ENCODE measurements around the gene LAMA3. TPM values are rescaled to one million over a fixed set of nuclear protein-coding genes. Genes with fewer than 3 reads are reported as not detected.

The LAMA3 gene
- total RNA-seq, 1 experiment from 2014 or later = 207 TPM

- peaks cover 18% of the 10 kb centered on the region for H3K36me3 Mint-ChIP-seq (ENCODE audit: insufficient read depth, unreplicated experiment)
- H3K9me3 Mint-ChIP-seq (ENCODE audit: low read depth, unreplicated experiment) = no peaks in the 10 kb centered on the region
- no peak for DNase-seq
- CTCF ChIA-PET = interaction anchor here (1.2 kb wide), 1 partner anchor 24 kb away, joined by 3 read pairs; no protein-coding TSS in a partner anchor
- no peak for TF ChIP-seq CTCF (IDR thresholded peaks at IDR 0.05; ENCODE audit: unreplicated experiment)
- H3K4me1 Mint-ChIP-seq (ENCODE audit: low read depth, unreplicated experiment) = peaks cover 11% of the 10 kb centered on the region
- no TSS peak for BruUV-seq (replicated peaks)
- H3K27me3 Mint-ChIP-seq (ENCODE audit: unreplicated experiment) = no peaks in the 10 kb centered on the region
- H3K4me3 Mint-ChIP-seq (ENCODE audit: low read depth, unreplicated experiment) = peak overlapping the region; percentile 82
- no peak overlapping the region for H3K27ac Mint-ChIP-seq (ENCODE audit: unreplicated experiment)
- intact Hi-C loops (cut with micrococcal nuclease; ENCODE audit: unreplicated experiment) = no loop called here
Observed at GRCh38 chr18:23688528-23688927, 725 bp upstream of the LAMA3 start.

GRCh38 chr18:23689616-23690504 is 607 bp downstream of the LAMA3 start:
- Mint-ChIP-seq H3K27ac (ENCODE audit: unreplicated experiment) (no peak overlapping the region), H3K4me1 (ENCODE audit: low read depth, unreplicated experiment) (peaks cover 16% of the 10 kb centered on the region), H3K36me3 (ENCODE audit: insufficient read depth, unreplicated experiment) (peaks cover 18% of the 10 kb centered on the region), H3K9me3 (ENCODE audit: low read depth, unreplicated experiment) (no peaks in the 10 kb centered on the region), H3K27me3 (ENCODE audit: unreplicated experiment) (no peaks in the 10 kb centered on the region), H3K4me3 (ENCODE audit: low read depth, unreplicated experiment) (peak overlapping the region; percentile 82)
- no TSS peak for BruUV-seq (replicated peaks)
- CTCF ChIA-PET = interaction anchor here (1.1 kb wide), 1 partner anchor 39 kb away, joined by 3 read pairs; no protein-coding TSS in a partner anchor
- TF ChIP-seq CTCF (IDR thresholded peaks at IDR 0.05; ENCODE audit: unreplicated experiment) = no peak
- peak; percentile 46 for DNase-seq
- intact Hi-C loops (cut with micrococcal nuclease; ENCODE audit: unreplicated experiment) = no loop called here

GRCh38 chr18:23690505-23691068 is 1.3 kb downstream of the LAMA3 start:
- H3K4me3 Mint-ChIP-seq (ENCODE audit: low read depth, unreplicated experiment) = peak overlapping the region; percentile 82
- H3K27me3 Mint-ChIP-seq (ENCODE audit: unreplicated experiment) = no peaks in the 10 kb centered on the region
- CTCF ChIA-PET = interaction anchor here (0.6 kb wide), 1 partner anchor 27 kb away, joined by 5 read pairs; no protein-coding TSS in a partner anchor
- TF ChIP-seq CTCF (IDR thresholded peaks at IDR 0.05; ENCODE audit: unreplicated experiment) = no peak
- peaks cover 24% of the 10 kb centered on the region for H3K36me3 Mint-ChIP-seq (ENCODE audit: insufficient read depth, unreplicated experiment)
- no peaks in the 10 kb centered on the region for H3K9me3 Mint-ChIP-seq (ENCODE audit: low read depth, unreplicated experiment)
- BruUV-seq (replicated peaks) = no TSS peak
- no peak overlapping the region for H3K27ac Mint-ChIP-seq (ENCODE audit: unreplicated experiment)
- intact Hi-C loops (cut with micrococcal nuclease; ENCODE audit: unreplicated experiment) = no loop called here
- DNase-seq = peak; percentile 8
- peaks cover 23% of the 10 kb centered on the region for H3K4me1 Mint-ChIP-seq (ENCODE audit: low read depth, unreplicated experiment)

- TF ChIP-seq CTCF (IDR thresholded peaks at IDR 0.05; ENCODE audit: unreplicated experiment) = no peak
- Mint-ChIP-seq H3K4me1 (ENCODE audit: low read depth, unreplicated experiment) (peaks cover 28% of the 10 kb centered on the region), H3K27ac (ENCODE audit: unreplicated experiment) (no peak overlapping the region), H3K27me3 (ENCODE audit: unreplicated experiment) (no peaks in the 10 kb centered on the region), H3K4me3 (ENCODE audit: low read depth, unreplicated experiment) (no peak overlapping the region), H3K36me3 (ENCODE audit: insufficient read depth, unreplicated experiment) (peaks cover 22% of the 10 kb centered on the region), H3K9me3 (ENCODE audit: low read depth, unreplicated experiment) (no peaks in the 10 kb centered on the region)
- no peak for DNase-seq
- CTCF ChIA-PET = interaction anchor here (0.9 to 2.7 kb wide), 3 partner anchors 9 to 79 kb away, joined by 3 to 14 read pairs (median 4); no protein-coding TSS in a partner anchor
- intact Hi-C loops (cut with micrococcal nuclease; ENCODE audit: unreplicated experiment) = no loop called here
- BruUV-seq (replicated peaks) = no TSS peak
Observed at GRCh38 chr18:23693846-23694245, 4.6 kb downstream of the LAMA3 start.
